ENCODE results near the gene ADAMTSL2.

The ADAMTSL2 gene

DNA sequence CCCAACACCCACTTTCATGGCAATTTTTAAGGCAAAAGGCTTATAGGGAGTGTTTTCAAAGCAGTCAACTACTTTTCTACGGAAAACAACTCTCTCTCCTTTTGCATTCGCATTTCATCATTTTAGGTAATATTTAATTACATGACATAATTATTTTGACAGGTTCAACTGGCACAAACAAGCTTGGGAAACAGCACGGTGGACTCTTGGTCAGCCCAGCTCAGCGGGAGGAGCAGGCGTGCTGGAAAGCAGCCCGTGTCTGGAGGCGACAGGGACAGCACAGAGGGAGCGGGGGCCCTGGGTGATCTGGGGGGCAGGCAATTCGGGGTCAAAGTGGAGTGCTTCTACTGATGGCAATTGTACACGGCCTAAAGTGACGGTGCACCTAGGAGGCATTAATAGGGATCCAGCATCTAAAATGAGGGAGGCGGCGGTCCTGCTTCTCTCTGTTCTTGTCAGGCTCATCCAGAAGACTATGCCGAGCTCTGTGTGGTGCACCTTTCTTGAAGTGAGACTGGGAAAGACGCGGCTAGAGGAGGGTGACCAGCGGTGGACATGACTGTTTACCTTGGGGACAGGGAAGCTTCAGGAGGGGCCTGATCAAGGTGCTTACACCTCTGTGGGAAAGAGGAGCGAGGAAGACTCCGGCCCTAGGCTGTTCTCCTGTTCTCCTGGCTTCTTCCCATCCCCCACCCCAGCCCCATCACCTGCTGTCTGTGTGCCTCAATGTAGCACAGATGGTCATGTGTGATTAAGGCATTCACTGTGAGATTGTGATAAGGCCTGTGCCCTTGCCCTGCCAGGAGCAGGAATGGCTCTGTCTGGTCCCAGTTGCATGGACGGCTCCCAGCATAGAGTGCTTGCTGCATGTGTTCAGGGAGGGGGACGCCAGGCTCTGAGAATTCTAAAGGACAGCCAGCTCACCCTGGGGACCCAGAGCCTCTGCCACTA is 13.1 kb upstream of the ADAMTSL2 start:
- H3K27ac ChIP-seq (replicated peaks): no peak overlapping the region
- TF ChIP-seq SPI1 (IDR thresholded peaks at IDR 0.05; ENCODE audit: borderline replicate concordance, low read depth) (no peak), GABPA (IDR thresholded peaks at IDR 0.05; ENCODE audit: low read depth) (no peak), POLR2AphosphoS5 (IDR thresholded peaks at IDR 0.05; ENCODE audit: low read depth) (no peak)
- TF ChIP-seq, protein P1, sequence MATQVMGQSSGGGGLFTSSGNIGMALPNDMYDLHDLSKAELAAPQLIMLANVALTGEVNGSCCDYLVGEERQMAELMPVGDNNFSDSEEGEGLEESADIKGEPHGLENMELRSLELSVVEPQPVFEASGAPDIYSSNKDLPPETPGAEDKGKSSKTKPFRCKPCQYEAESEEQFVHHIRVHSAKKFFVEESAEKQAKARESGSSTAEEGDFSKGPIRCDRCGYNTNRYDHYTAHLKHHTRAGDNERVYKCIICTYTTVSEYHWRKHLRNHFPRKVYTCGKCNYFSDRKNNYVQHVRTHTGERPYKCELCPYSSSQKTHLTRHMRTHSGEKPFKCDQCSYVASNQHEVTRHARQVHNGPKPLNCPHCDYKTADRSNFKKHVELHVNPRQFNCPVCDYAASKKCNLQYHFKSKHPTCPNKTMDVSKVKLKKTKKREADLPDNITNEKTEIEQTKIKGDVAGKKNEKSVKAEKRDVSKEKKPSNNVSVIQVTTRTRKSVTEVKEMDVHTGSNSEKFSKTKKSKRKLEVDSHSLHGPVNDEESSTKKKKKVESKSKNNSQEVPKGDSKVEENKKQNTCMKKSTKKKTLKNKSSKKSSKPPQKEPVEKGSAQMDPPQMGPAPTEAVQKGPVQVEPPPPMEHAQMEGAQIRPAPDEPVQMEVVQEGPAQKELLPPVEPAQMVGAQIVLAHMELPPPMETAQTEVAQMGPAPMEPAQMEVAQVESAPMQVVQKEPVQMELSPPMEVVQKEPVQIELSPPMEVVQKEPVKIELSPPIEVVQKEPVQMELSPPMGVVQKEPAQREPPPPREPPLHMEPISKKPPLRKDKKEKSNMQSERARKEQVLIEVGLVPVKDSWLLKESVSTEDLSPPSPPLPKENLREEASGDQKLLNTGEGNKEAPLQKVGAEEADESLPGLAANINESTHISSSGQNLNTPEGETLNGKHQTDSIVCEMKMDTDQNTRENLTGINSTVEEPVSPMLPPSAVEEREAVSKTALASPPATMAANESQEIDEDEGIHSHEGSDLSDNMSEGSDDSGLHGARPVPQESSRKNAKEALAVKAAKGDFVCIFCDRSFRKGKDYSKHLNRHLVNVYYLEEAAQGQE (IDR thresholded peaks at IDR 0.05; ENCODE audit: insufficient replicate concordance, low read depth): no peak
- TF ChIP-seq, protein P2, sequence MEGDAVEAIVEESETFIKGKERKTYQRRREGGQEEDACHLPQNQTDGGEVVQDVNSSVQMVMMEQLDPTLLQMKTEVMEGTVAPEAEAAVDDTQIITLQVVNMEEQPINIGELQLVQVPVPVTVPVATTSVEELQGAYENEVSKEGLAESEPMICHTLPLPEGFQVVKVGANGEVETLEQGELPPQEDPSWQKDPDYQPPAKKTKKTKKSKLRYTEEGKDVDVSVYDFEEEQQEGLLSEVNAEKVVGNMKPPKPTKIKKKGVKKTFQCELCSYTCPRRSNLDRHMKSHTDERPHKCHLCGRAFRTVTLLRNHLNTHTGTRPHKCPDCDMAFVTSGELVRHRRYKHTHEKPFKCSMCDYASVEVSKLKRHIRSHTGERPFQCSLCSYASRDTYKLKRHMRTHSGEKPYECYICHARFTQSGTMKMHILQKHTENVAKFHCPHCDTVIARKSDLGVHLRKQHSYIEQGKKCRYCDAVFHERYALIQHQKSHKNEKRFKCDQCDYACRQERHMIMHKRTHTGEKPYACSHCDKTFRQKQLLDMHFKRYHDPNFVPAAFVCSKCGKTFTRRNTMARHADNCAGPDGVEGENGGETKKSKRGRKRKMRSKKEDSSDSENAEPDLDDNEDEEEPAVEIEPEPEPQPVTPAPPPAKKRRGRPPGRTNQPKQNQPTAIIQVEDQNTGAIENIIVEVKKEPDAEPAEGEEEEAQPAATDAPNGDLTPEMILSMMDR (IDR thresholded peaks at IDR 0.05; ENCODE audit: insufficient read depth, low read length): no peak
- H3K27me3 ChIP-seq (ENCODE audit: insufficient read depth, poor library complexity, severe bottlenecking): no peaks in the 10 kb centered on the region
- DNase-seq (ENCODE audit: low read depth in 1 of 2, low spot score in 1 of 2): no peak
- no peak overlapping the region for H3K4me3 ChIP-seq (replicated peaks; ENCODE audit: insufficient read depth, low read length)

DNA sequence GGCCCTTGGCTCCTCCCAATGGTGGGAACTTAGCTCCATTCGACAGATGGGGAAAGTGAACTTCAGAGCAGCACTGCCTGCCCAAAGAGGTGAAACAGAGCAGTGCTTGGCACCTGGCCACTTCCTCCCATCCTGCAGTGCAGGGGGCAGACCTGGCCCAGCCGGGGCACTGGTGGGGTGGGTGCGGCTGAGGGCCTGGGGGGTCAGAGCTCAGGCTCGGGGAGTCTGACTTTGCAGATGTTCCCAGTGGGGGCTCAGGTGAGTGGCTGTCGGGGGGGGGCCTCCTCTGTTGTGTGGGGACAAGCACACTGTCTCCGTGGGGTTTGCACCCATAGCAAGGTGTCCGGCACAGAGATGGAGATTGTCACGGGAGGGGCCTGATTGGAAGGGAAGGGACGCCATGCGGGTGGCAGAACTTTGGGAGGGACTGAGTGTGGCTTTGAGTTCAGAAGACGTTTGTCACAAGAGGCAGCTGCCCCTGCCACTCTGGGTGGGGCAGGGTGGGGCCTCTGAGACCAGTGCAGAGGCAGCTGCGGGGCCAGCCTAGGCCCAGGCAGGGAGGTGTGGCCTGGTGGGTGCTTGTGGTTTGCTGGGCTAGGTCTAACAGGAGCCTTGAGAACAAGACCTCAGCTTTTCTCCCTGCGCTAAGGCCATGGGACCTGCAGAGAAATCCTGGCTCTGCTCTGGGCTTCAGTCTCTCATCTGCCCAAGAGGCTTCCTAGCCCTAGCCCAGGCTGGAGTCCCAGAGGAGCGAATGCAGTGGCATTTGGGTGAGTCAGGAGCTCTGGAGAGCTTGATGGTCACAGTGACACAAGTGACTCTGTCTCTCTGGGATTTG is 12.2 kb upstream of the ADAMTSL2 start:
- no peak overlapping the region for H3K4me3 ChIP-seq (replicated peaks; ENCODE audit: insufficient read depth, low read length)
- TF ChIP-seq GABPA (IDR thresholded peaks at IDR 0.05; ENCODE audit: low read depth): no peak
- TF ChIP-seq, protein P1 (IDR thresholded peaks at IDR 0.05; ENCODE audit: insufficient replicate concordance, low read depth): no peak
- TF ChIP-seq SPI1 (IDR thresholded peaks at IDR 0.05; ENCODE audit: borderline replicate concordance, low read depth): no peak
- TF ChIP-seq, protein P2 (IDR thresholded peaks at IDR 0.05; ENCODE audit: insufficient read depth, low read length): no peak
- no peak for TF ChIP-seq POLR2AphosphoS5 (IDR thresholded peaks at IDR 0.05; ENCODE audit: low read depth)
- DNase-seq (ENCODE audit: low read depth in 1 of 2, low spot score in 1 of 2): no peak
- H3K27ac ChIP-seq (replicated peaks): no peak overlapping the region
- H3K27me3 ChIP-seq (ENCODE audit: insufficient read depth, poor library complexity, severe bottlenecking): peaks cover 2% of the 10 kb centered on the region

DNA sequence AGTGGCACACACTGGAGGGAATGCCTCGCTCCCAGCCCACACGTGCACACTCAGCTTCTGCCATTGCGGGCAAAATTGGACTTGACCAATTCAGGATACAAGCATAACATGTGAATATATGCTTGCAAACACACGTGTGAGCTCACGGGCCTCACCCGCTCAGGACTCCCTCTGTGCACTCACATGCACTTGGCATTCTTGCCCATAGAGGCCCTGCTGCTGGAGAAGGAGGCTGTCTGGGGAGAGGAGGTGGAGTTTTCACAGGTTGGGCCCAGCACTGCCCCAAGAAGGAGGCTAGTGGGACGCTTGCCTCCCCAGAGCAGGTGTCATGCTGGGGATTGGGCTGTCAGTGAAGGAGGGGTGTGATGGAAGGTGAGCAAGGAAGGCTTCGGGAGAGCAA is 11.4 kb upstream of the ADAMTSL2 start:
- TF ChIP-seq GABPA (IDR thresholded peaks at IDR 0.05; ENCODE audit: low read depth) (no peak), SPI1 (IDR thresholded peaks at IDR 0.05; ENCODE audit: borderline replicate concordance, low read depth) (no peak), POLR2AphosphoS5 (IDR thresholded peaks at IDR 0.05; ENCODE audit: low read depth) (no peak)
- TF ChIP-seq, protein P1 (IDR thresholded peaks at IDR 0.05; ENCODE audit: insufficient replicate concordance, low read depth): no peak
- TF ChIP-seq, protein P2 (IDR thresholded peaks at IDR 0.05; ENCODE audit: insufficient read depth, low read length): no peak
- no peak overlapping the region for H3K4me3 ChIP-seq (replicated peaks; ENCODE audit: insufficient read depth, low read length)
- DNase-seq (ENCODE audit: low read depth in 1 of 2, low spot score in 1 of 2): no peak
- H3K27ac ChIP-seq (replicated peaks): no peak overlapping the region
- H3K27me3 ChIP-seq (ENCODE audit: insufficient read depth, poor library complexity, severe bottlenecking): peaks cover 4% of the 10 kb centered on the region

All from HL-60 (cell line).